Transverse colon (tissue), 4 donors: ENCODE measurements around the gene MBD1. TPM values are rescaled to one million over a fixed set of nuclear protein-coding genes. Genes with fewer than 3 reads are reported as not detected.

ENCODE experiments used
- DNase-seq: peaks from one replicate; pipeline ENCODE4 v3.0.0-alpha.2; 2019
- H3K27ac ChIP-seq, 4 donors: fragments of 200-600 bp; sonication (generic); 2 replicates each; pipeline ENCODE4 v1.5.1; 2016 to 2018; ENCODE audit warnings: inconsistent platforms in 4 of 4
- H3K27me3 ChIP-seq: fragments of 200-600 bp; sonication (generic); 2 replicates; pipeline ENCODE4 v1.5.1; 2017; ENCODE audit warnings: inconsistent platforms
- H3K36me3 ChIP-seq, 4 donors: fragments of 200-600 bp; sonication (generic); 2 replicates each; pipeline ENCODE4 v1.5.1; 2017 to 2019; ENCODE audit warnings: inconsistent platforms in 4 of 4
- H3K4me1 ChIP-seq, 4 donors: fragments of 200-600 bp; sonication (generic); 2 replicates each; pipeline ENCODE4 v1.5.1; 2017 to 2020; ENCODE audit warnings: inconsistent platforms in 4 of 4
- H3K4me3 ChIP-seq, 4 donors: fragments of 200-600 bp; sonication (generic); 1 replicate in 1 of 4; 2 replicates in 3 of 4; pipeline versions ENCODE4 v1.5.1 to v1.6.1; 2017 to 2019; ENCODE audit warnings: inconsistent platforms in 4 of 4
- H3K9me3 ChIP-seq, 2 donors: fragments of 200-600 bp; sonication (generic); 2 replicates each; pipeline ENCODE4 v1.5.1; 2017 to 2019; ENCODE audit warnings: inconsistent platforms in 2 of 2
- EP300 ChIP-seq: sonication (generic); formaldehyde crosslinking; IDR thresholded peaks from one replicate; pipeline ENCODE4 v1.6.1; 2017; ENCODE audit warnings: antibody characterized with exemption, low read depth
- POLR2A ChIP-seq: fragments of 450-650 bp; IDR thresholded peaks from one replicate; pipeline ENCODE4 v1.6.1; 2016; ENCODE audit warnings: antibody characterized with exemption, mild to moderate bottlenecking, moderate library complexity
- POLR2AphosphoS5 ChIP-seq, 3 donors: sonication (generic); formaldehyde crosslinking; IDR thresholded peaks; one replicate each; pipeline ENCODE4 v1.6.1; 2016; ENCODE audit warnings: antibody characterized with exemption in 3 of 3
- WGBS, 2 donors: methylation state at CpG; one replicate each; pipeline ENCODE4 v1.1.5; 2018; ENCODE audit warnings: low coverage in 1 of 2; 5-methylcytosine and 5-hydroxymethylcytosine counted together
- in situ Hi-C, 4 donors: fragments of 200-750 bp; cut with MboI; loops; one replicate each; pipeline versions ENCODE4 v1.15.0 to v1.15.1; 2017; ENCODE audit warnings: low sequenced_read_pairs in 3 of 4, low pct_ligation_motif_present in 1 of 4, low pct_unique_long_range_greater_than_20kb in 1 of 4
- intact Hi-C: fragments of 100-400 bp; cut with DNase I; formaldehyde crosslinking; loops from one replicate; pipeline ENCODE4 v1.15.1; 2023; ENCODE audit warnings: low total_unique reads
- total RNA-seq, 4 donors: library from RNA; depleted of rRNA; stranded (reverse); fragments of >200 nt; gene quantifications; one replicate each; pipeline ENCODE4 v1.1.0, GENCODE V29; 2016
- TF ChIP-seq, protein P1 (sequence below), 5 experiments: fragments of 200-600 bp in 3 of 5; fragments of 450-650 bp in 2 of 5; sonication (generic) in 3 of 5; IDR thresholded peaks; 1 replicate in 2 of 5; 2 replicates in 3 of 5; pipeline ENCODE4 v1.5.1; 2016 to 2017; ENCODE audit warnings: antibody characterized with exemption in 5 of 5, inconsistent platforms in 3 of 5, mild to moderate bottlenecking in 2 of 5, moderate library complexity in 1 of 5

MBD1 gene
- total RNA-seq, 4 donors from 2014 or later = 65.1 to 97.8 (median 83.0) TPM

DNA sequence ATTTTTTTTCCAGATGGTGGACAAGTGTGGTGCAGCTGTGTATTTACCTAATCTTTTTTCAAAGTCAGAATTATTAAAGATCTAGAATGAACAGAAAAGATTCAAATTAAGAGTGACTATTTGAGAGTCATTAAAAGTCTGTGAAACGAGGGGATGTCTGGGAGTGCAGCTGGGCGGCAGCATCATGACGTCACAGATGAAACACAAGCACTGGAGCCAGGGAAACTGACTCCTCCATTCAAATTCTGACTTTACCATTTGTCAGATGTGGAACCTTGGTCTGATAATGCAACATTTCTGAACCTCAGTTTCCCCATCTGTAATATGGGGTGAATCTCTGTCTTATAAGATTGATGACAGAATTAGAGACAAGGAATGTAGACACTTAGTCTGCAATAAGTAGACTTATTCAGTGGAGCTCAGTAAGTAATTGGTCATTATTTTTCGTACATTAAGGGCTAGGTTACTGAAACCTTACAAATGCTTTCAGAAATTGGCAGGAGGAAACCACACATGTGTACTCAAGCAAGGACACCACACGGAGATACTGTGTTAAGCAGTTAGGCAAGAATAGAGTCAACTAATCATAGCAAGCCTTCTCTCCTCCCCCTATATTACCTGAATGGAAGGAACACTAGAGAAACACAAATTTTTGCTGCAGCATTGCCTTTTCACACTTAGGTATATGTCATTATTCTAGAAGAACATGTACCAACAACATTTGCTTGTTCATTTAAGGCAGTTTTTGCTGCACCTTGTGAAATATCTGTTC is 34.0 kb upstream of the MBD1 start:
- no peak for DNase-seq
- H3K27ac ChIP-seq = no peak overlapping the region
- H3K4me1 ChIP-seq = no peaks in the 10 kb centered on the region
- peaks cover 21% of the 10 kb centered on the region for H3K27me3 ChIP-seq
- no peaks in the 10 kb centered on the region for H3K36me3 ChIP-seq
- H3K9me3 ChIP-seq = no peaks in the 10 kb centered on the region
- TF ChIP-seq POLR2AphosphoS5 (IDR thresholded peaks at IDR 0.05) (no peak), EP300 (no peak), POLR2A (no peak)
- TF ChIP-seq, protein P1, sequence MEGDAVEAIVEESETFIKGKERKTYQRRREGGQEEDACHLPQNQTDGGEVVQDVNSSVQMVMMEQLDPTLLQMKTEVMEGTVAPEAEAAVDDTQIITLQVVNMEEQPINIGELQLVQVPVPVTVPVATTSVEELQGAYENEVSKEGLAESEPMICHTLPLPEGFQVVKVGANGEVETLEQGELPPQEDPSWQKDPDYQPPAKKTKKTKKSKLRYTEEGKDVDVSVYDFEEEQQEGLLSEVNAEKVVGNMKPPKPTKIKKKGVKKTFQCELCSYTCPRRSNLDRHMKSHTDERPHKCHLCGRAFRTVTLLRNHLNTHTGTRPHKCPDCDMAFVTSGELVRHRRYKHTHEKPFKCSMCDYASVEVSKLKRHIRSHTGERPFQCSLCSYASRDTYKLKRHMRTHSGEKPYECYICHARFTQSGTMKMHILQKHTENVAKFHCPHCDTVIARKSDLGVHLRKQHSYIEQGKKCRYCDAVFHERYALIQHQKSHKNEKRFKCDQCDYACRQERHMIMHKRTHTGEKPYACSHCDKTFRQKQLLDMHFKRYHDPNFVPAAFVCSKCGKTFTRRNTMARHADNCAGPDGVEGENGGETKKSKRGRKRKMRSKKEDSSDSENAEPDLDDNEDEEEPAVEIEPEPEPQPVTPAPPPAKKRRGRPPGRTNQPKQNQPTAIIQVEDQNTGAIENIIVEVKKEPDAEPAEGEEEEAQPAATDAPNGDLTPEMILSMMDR (IDR thresholded peaks at IDR 0.05) = no peak
- H3K4me3 ChIP-seq = no peak overlapping the region
- intact Hi-C loops = no loop called here
- in situ Hi-C loops = loop anchor here in 1 of 4 donors (25.0 kb wide), 1 partner anchor 897 kb away; no protein-coding TSS in a partner anchor
- 56 to 60% methylated on average over 5 of the region's 5 CpGs for WGBS, 2 donors

DNA sequence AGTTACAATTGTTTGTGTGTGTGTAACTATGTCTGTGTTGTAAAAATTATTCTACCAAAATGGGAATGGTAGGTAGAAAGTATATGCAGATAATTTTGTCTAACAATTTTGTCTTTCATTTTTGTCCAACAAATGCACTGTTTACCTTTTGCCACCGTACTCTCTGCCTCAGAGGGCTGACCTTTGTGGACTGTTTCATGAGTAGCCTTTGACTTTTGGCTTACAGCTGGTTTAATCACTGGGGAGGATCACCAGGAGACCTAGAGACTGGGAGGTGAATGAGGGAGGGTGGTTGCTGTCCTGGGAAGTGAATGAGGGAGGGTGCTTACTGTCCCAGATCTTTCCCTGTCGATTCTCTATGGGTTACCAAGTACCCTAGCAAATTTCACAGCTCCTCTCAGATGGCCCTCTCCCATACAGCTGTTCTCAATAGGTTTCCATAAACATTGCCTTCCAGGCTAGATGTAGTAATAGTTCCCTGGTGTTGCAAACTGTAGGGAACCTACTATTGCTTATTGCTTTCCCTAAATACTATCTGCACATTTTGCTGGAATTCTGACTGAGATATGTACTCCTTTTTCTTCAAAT is 32.6 kb upstream of the MBD1 start:
- no peak for TF ChIP-seq POLR2A
- TF ChIP-seq EP300 = no peak
- no peak for TF ChIP-seq POLR2AphosphoS5 (IDR thresholded peaks at IDR 0.05)
- TF ChIP-seq, protein P1 (IDR thresholded peaks at IDR 0.05) = no peak
- no peak overlapping the region for H3K4me3 ChIP-seq
- H3K27me3 ChIP-seq = peaks cover 19% of the 10 kb centered on the region
- H3K4me1 ChIP-seq = no peaks in the 10 kb centered on the region
- 0 to 30% methylated on average over 1 to 2 of the region's 2 CpGs for WGBS, 2 donors
- DNase-seq = no peak
- no peaks in the 10 kb centered on the region for H3K36me3 ChIP-seq
- no peak overlapping the region for H3K27ac ChIP-seq
- no peaks in the 10 kb centered on the region for H3K9me3 ChIP-seq
- intact Hi-C loops (no loop called here), in situ Hi-C loops (loop anchor here in 1 of 4 donors (25.0 kb wide), 1 partner anchor 898 kb away; no protein-coding TSS in a partner anchor)

DNA sequence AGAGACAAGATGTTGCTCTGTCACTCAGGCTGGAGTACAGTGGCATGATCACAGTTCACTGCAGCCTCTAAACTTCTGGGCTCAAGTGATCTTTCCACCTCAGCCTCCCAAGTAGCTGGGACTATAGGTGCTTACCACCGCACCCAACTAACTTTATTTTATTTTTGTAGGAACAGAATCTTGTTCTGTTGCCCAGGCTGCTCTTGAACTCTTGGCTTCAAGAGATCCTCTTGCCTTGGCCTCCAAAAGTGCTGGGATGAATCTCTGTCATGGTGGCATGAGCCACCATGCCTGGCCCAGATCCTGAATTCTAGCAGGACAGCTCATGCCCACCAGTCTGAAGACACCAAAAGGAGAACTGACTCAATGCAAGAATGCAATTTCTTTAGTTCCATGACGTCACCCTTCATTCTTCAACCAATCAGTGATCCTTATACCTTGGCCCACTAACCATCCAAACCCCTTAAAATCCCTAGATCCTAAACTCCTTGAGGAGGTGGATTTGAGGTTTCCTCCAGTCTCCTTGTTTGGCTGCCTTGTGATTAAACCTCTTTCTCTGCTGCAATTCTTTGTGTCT is 31.8 kb upstream of the MBD1 start:
- Histone ChIP-seq H3K27ac (peak overlapping the region in 1 of 4 donors; percentile 50), H3K36me3 (no peaks in the 10 kb centered on the region), H3K4me1 (peaks cover 0 to 6% (median 2%) of the 10 kb centered on the region in 4 donors), H3K27me3 (peaks cover 19% of the 10 kb centered on the region), H3K4me3 (no peak overlapping the region), H3K9me3 (no peaks in the 10 kb centered on the region)
- DNase-seq = no peak
- TF ChIP-seq POLR2AphosphoS5 (IDR thresholded peaks at IDR 0.05) (no peak), EP300 (no peak), POLR2A (no peak)
- TF ChIP-seq, protein P1 (IDR thresholded peaks at IDR 0.05) = no peak
- WGBS, 2 donors = 70 to 89% methylated on average over 2 of the region's 2 CpGs
- in situ Hi-C loops (loop anchor here in 1 of 4 donors (25.0 kb wide), 1 partner anchor 899 kb away; no protein-coding TSS in a partner anchor), intact Hi-C loops (no loop called here)

DNA sequence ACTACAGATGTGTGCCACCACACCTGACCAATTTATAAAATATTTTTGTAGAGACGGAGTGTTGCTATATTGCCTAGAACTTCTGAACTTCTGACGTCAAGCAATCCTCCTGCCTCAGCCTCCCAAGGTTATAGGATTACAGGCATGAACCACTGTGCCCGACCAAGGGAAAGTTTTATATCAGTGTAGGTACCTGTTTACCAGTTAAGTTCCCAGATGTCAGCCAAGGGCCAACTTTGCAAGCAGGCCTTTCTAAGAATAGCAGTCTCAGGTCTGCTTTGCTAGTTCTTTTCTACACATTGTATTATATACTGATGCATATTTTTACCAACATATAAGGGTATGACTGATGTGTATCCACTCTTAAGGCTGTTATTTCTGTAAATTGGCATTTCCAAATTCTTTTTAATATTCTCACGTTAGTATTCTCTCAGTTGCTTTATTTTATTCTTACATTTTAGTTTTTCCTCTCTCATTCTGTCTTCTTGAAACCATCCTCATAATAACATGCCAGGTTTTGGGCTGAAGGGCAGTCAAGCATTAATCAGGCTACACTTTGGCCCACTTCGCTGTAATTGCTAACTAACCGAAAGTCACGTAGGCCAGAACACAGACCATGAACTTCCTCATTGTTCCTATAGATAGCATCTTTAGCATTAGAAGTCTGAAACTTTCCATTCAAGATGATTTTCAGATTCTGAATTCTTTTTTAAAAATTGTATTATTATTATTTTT is 31.1 kb upstream of the MBD1 start:
- Histone ChIP-seq H3K4me3 (no peak overlapping the region), H3K36me3 (no peaks in the 10 kb centered on the region), H3K27me3 (peaks cover 19% of the 10 kb centered on the region), H3K4me1 (peaks cover 0 to 9% (median 3%) of the 10 kb centered on the region in 4 donors), H3K9me3 (no peaks in the 10 kb centered on the region), H3K27ac (peak overlapping the region in 1 of 4 donors; percentile 50)
- in situ Hi-C loops = loop anchor here in 1 of 4 donors (25.0 kb wide), 1 partner anchor 900 kb away; no protein-coding TSS in a partner anchor
- DNase-seq = no peak
- TF ChIP-seq, protein P1 (IDR thresholded peaks at IDR 0.05) = no peak
- TF ChIP-seq POLR2AphosphoS5 (IDR thresholded peaks at IDR 0.05) (no peak), EP300 (no peak), POLR2A (no peak)
- intact Hi-C loops = no loop called here
- 71 to 86% methylated on average over 7 of the region's 7 CpGs for WGBS, 2 donors
